Raji (cell line): Measurements from ENCODE around the gene CTRL.
A peak's percentile ranks its signal among the peaks of the same experiment; 100 is the strongest.

Experiments
- POLR2A ChIP-seq: IDR thresholded peaks from 2 replicates; pipeline ENCODE4 v1.6.1; 2011; ENCODE audit warnings: low read depth, low read length, control low read depth; ENCODE audit not compliant: insufficient read depth

Gene CTRL

GRCh38 chr16:67931712-67932461, at the start of gene CTRL:
CTRL (minus strand) TSS chr16:67931862; CDS start chr16:67931852, 10 bp downstream.
- TF ChIP-seq POLR2A, result peak; percentile 31; the same call in 1 of the 2 replicates

DNA sequence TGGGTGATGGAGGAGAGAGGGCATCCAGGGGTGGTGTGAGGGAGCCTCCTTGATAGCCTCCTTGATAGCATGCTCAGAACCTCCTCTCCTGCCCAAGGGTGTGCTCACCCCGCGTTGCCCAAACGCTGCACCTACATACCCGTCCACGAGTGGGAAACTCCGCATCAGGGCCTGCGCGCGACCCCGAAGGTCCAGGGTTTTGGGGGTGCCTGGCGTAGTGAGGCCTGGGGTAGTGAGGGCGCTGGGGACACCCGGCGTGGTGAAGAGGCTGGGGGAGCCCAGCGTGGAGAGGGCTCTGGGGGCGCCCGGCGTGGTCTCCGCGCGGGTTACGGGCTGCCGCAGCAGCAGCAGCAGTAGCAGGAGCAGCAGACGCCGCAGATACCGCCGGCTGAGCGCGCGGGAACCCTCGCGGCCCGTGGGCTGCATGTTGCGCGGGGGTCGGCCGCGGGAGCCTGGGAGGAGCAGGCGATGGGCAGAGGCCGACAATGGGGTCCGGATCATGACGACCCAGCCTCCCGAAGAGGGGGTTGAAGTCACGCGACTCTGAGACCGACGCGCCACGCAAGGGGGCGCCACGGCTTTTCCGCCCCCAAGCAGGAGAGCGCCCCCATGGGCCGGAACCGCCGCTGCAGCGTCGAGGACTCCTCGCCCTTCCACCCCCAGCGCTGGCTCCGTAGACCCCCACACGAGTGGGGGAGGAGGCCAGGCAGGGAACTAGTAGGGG, 48.5 kb upstream of the CTRL start, which contains the start of gene DPEP3:
Gene DPEP3, minus strand, starts transcription at position 545 of the 724 bp plus-strand sequence. Its CDS starts 119 bp downstream, at position 426.
- TF ChIP-seq POLR2A, result no peak

GRCh38 chr16:67977469-67978227, 46.0 kb upstream of the CTRL start:
- TF ChIP-seq POLR2A, result no peak

DNA sequence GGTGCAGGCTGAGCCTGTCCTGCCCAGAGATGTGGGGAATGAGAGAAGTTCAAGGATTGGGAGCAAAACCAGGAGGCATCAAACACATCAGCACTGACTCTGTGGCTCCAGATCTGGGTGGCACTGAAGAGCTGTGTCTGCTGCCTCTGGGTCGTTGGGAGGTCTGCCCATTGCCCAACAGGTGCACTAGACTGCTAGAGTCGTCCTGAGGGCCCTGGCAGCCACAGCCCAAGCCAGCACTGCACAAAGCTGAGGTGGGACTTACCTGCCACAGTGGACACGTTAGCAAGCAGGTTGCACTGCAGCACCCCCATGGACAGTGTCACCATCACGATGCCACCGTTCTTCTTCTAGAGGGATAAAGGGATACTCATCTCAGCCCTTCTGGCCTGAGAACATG, 45.3 kb upstream of the CTRL start:
- TF ChIP-seq POLR2A, result no peak

- no peak for TF ChIP-seq POLR2A
These were observed 44.5 kb upstream of the CTRL start for GRCh38 chr16:67976205-67976604.

- TF ChIP-seq POLR2A, result no peak
These were observed 43.9 kb upstream of the CTRL start for GRCh38 chr16:67975321-67976105.

DNA sequence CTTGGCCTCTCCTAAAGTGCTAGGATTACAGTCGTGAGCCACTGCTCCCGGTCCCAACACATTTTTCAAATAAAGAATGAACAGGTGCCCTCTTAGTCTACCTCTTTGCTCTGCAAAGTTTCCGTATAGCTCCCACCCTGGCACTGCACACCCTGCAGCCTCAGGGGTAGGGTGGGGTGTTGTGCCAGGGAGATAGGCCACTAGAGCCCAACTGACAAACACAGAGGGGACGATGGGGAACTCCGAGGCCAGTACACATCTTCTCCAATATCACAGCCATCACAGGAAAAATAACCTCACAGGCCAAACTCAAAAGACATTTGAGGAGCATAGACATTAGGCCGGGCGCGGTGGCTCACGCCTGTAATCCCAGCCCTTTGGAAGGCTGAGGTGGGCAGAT, 39.4 kb upstream of the CTRL start:
- TF ChIP-seq POLR2A, result no peak

GRCh38 chr16:67969254-67970039, 37.8 kb upstream of the CTRL start:
- TF ChIP-seq POLR2A, result no peak

- peak; percentile 51 for TF ChIP-seq POLR2A
These were observed 37.0 kb upstream of the CTRL start, which contains the start of gene SLC12A4 for GRCh38 chr16:67968400-67969253. SLC12A4 (minus strand) TSS chr16:67968637; CDS start chr16:67968553, 84 bp downstream.

DNA sequence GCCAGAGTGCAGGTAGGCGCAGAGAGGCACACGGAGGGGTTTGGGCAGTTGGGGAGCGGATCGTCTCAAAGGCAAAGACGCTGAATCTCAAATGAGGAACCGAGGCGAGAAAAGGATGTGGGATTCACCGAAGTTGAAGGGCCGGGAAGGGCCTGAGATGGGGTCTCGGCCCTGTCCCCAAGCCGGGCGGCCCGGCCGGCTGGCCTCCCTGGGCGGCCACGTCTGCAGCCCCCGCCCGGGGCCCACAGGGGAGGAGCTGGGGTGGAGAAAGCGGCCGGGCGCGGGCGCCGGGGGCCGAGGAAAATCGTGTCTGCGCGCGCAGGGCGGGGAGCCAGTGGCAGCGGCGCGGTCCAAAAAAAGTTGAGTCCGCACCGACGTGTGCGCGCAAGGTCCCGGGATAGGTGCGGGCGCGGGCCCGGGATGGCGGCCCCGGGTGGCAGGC, 36.3 kb upstream of the CTRL start:
- no peak for TF ChIP-seq POLR2A

DNA sequence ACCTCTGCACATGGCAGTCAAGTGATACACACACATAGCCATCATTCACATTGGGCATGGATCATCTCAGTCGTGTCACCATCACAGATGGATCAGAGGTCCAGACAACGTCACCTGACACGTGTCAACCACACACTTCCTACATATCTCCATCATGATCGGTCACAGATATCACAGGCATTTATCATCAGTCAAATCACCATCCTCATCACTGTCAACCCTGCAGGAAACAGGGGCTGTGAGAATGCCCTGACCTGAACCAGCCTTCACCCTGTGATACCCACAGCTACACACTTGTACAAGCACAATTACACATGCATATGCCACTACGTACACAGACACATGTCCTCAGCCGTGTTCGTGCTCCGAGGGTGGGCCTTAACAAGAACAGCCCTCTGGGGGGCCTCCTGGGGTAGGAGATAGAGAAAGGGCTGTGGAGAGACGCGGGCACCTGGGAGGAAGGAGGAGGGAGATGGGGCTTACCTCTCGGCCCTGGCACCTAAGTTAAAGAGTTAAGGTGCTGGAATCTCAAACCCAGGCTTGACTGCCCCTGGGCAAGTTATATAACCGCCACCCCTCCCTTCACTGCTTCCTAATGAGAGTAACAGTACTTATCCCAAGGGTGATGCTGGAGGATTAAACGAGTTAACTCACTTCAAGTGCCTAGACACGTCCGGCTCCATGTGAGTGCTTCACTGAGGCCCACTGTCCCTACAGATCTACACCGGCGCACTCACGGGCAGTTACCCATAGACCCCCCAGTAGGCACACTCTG, 35.7 kb upstream of the CTRL start:
- no peak for TF ChIP-seq POLR2A

DNA sequence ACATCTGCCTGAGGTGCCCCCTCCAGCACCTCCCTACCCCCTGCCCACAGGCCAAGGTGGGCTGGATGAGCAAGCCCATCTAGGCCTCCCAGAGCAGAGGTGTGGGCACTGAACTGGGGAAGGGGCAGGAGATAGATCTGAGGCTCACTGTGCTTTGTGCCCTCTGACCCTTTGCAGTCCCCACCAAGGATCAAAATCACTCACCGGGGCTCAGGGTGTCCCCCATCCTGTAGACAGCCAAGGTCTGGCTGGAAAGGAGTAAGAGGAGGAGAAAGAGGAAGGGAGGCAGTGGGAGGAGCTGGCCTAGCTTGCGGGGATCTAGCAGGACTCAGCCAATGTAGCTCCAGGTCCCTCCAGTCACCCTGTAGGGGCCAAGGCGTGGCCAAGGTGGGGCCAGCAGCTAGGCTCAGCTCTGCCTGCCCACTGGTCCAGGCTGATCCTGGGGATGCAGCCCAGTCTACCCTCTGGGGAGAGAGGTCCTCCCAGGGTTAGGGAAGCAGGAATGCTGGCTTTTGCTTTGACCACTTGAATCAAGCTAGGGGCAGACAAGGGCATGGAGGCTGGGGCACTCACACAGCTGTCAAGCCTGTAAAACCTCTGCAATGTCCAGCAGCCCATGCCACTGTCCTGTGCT, 35.0 kb upstream of the CTRL start:
- no peak for TF ChIP-seq POLR2A
